Hepatocyte (in vitro differentiated cells): ENCODE data around the gene GRID1. TPM values are rescaled to one million over a fixed set of nuclear protein-coding genes. Genes with fewer than 3 reads are reported as not detected.

Experiments used
- DNase-seq: peaks from one replicate; pipeline ENCODE4 v3.0.0-alpha.2; 2016; ENCODE audit warnings: low spot score
- H2AFZ ChIP-seq: fragments of 200-600 bp; sonication (generic); 2 replicates; pipeline ENCODE4 v1.6.0; 2016; ENCODE audit warnings: antibody characterized with exemption, mild to moderate bottlenecking
- H3K27ac ChIP-seq: fragments of 200-600 bp; sonication (generic); 2 replicates; pipeline ENCODE4 v1.5.1; 2016; ENCODE audit warnings: mild to moderate bottlenecking
- H3K27me3 ChIP-seq: fragments of 200-600 bp; sonication (generic); 2 replicates; pipeline ENCODE4 v1.6.1; 2016
- H3K36me3 ChIP-seq: fragments of 200-600 bp; sonication (generic); replicated peaks from 2 replicates; pipeline ENCODE4 v1.5.1; 2016; ENCODE audit warnings: low read depth; ENCODE audit not compliant: insufficient read depth
- H3K4me1 ChIP-seq: fragments of 200-600 bp; sonication (generic); 2 replicates; pipeline ENCODE4 v1.5.1; 2016; ENCODE audit warnings: mild to moderate bottlenecking, moderate library complexity; ENCODE audit not compliant: insufficient read depth
- H3K4me2 ChIP-seq: fragments of 200-600 bp; sonication (generic); 2 replicates; pipeline ENCODE4 v1.6.0; 2016
- H3K4me3 ChIP-seq: fragments of 200-600 bp; sonication (generic); 2 replicates; pipeline ENCODE4 v1.5.1; 2016; ENCODE audit warnings: mild to moderate bottlenecking
- H3K79me2 ChIP-seq: fragments of 200-600 bp; sonication (generic); 2 replicates; pipeline ENCODE4 v1.6.0; 2017; ENCODE audit warnings: mild to moderate bottlenecking
- H3K9me2 ChIP-seq: fragments of 200-600 bp; sonication (generic); replicated peaks from 2 replicates; pipeline ENCODE4 v1.6.0; 2017; ENCODE audit warnings: mild to moderate bottlenecking; ENCODE audit not compliant: insufficient read depth
- H3K9me3 ChIP-seq: fragments of 200-600 bp; sonication (generic); 2 replicates; pipeline ENCODE4 v1.5.1; 2016; ENCODE audit warnings: low read depth, mild to moderate bottlenecking
- H4K20me1 ChIP-seq: fragments of 200-600 bp; sonication (generic); 2 replicates; pipeline ENCODE4 v1.6.0; 2016; ENCODE audit warnings: mild to moderate bottlenecking; ENCODE audit not compliant: insufficient read depth, poor library complexity, severe bottlenecking
- EZH2 ChIP-seq: fragments of 200-600 bp; sonication (generic); IDR thresholded peaks from 2 replicates; pipeline ENCODE4 v1.6.1; 2016; ENCODE audit warnings: antibody characterized with exemption, mild to moderate bottlenecking, borderline replicate concordance
- EZH2phosphoT487 ChIP-seq: fragments of 200-600 bp; sonication (generic); IDR thresholded peaks from one replicate; pipeline ENCODE4 v1.6.1; 2018; ENCODE audit warnings: antibody characterized with exemption, mild to moderate bottlenecking, low read depth, moderate library complexity; ENCODE audit not compliant: unreplicated experiment, severe bottlenecking
- WGBS: methylation state at CpG from one replicate; pipeline ENCODE4 v1.1.6; 2016; ENCODE audit warnings: low lambda C conversion rate; ENCODE audit errors: missing lambda C conversion rate; 5-methylcytosine and 5-hydroxymethylcytosine counted together
- polyA plus RNA-seq: library from polyadenylated mRNA; unstranded; fragments of >200 nt; fragmentation: Nextera tagmentation; extraction: Ambion mirVana; gene quantifications from 2 replicates; pipeline ENCODE4 v1.2.1, GENCODE V29; 2016
- total RNA-seq: library from RNA; depleted of rRNA; stranded (reverse); fragments of >200 nt; gene quantifications from 2 replicates; pipeline ENCODE4 v1.2.3, GENCODE V29; 2014
- TF ChIP-seq, protein P1 (sequence below): fragments of 200-600 bp; sonication (generic); IDR thresholded peaks from 2 replicates; pipeline ENCODE4 v1.5.1; 2016; ENCODE audit warnings: antibody characterized with exemption, mild to moderate bottlenecking; ENCODE audit not compliant: poor library complexity

GRID1 gene
- total and polyA plus RNA-seq, 2 experiments from 2014 or later, result 0.07 to 0.37 TPM

DNA sequence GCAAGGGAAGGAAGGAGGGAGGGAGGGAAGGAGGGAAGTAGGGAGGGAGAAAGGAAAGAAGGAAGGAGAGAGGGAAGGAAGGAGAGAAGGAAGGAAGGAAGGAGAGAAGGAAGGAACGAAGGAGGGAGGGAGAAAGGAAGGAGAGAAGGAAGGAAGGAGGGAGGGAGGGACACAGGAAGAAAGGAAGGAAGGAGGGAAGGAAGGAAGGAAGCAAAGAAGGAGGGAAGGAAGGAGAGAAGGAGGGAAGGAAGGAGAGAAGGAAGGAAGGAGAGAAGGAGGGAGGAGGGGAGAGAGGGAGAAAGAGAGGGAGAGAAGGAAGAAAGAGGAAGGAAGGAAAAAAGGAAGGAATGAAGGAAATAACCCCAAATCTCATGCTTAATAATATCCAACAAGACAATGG is 630.6 kb downstream of the GRID1 start:
- H2AFZ ChIP-seq, result no peak overlapping the region
- TF ChIP-seq, protein P1, sequence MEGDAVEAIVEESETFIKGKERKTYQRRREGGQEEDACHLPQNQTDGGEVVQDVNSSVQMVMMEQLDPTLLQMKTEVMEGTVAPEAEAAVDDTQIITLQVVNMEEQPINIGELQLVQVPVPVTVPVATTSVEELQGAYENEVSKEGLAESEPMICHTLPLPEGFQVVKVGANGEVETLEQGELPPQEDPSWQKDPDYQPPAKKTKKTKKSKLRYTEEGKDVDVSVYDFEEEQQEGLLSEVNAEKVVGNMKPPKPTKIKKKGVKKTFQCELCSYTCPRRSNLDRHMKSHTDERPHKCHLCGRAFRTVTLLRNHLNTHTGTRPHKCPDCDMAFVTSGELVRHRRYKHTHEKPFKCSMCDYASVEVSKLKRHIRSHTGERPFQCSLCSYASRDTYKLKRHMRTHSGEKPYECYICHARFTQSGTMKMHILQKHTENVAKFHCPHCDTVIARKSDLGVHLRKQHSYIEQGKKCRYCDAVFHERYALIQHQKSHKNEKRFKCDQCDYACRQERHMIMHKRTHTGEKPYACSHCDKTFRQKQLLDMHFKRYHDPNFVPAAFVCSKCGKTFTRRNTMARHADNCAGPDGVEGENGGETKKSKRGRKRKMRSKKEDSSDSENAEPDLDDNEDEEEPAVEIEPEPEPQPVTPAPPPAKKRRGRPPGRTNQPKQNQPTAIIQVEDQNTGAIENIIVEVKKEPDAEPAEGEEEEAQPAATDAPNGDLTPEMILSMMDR, result no peak
- TF ChIP-seq EZH2phosphoT487, result no peak
- no peak for TF ChIP-seq EZH2
- no peak overlapping the region for H3K4me2 ChIP-seq
- H3K36me3 ChIP-seq, result no peaks in the 10 kb centered on the region
- H3K79me2 ChIP-seq, result no peaks in the 10 kb centered on the region
- H3K4me3 ChIP-seq, result no peak overlapping the region
- H3K27me3 ChIP-seq, result no peaks in the 10 kb centered on the region
- 40% methylated on average over 1 of the region's 1 CpG for WGBS
- no peaks in the 10 kb centered on the region for H4K20me1 ChIP-seq
- H3K9me3 ChIP-seq, result no peaks in the 10 kb centered on the region
- DNase-seq, result no peak
- H3K4me1 ChIP-seq, result no peaks in the 10 kb centered on the region
- no peak overlapping the region for H3K27ac ChIP-seq
- H3K9me2 ChIP-seq, result no peaks in the 10 kb centered on the region

DNA sequence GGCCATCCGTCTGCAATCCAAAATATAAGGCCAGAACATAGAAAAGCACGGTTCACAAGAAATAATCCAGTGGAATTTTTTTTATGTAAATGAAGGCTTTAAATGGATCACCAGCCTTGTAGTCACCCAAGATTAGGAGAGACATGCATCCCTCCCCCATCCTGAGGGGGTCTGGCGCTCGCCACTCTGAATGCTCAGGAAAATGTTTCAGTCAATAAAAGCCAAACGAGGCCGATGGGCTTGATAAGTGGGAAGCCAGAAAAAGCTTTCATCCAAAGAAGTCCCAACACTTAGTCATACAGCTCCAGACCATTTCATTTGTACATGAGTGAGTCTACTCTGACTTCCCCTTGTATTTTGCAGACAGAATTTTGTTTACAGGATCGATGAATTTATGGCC is 631.8 kb downstream of the GRID1 start:
- Histone ChIP-seq H3K4me3 (no peak overlapping the region), H2AFZ (no peak overlapping the region), H3K36me3 (no peaks in the 10 kb centered on the region), H3K9me3 (no peaks in the 10 kb centered on the region), H4K20me1 (no peaks in the 10 kb centered on the region), H3K27me3 (no peaks in the 10 kb centered on the region), H3K4me1 (no peaks in the 10 kb centered on the region), H3K9me2 (no peaks in the 10 kb centered on the region), H3K4me2 (no peak overlapping the region), H3K27ac (no peak overlapping the region), H3K79me2 (no peaks in the 10 kb centered on the region)
- DNase-seq, result no peak
- TF ChIP-seq EZH2 (no peak), EZH2phosphoT487 (no peak)
- TF ChIP-seq, protein P1, result no peak
- WGBS, result 48% methylated on average over 7 of the region's 7 CpGs

DNA sequence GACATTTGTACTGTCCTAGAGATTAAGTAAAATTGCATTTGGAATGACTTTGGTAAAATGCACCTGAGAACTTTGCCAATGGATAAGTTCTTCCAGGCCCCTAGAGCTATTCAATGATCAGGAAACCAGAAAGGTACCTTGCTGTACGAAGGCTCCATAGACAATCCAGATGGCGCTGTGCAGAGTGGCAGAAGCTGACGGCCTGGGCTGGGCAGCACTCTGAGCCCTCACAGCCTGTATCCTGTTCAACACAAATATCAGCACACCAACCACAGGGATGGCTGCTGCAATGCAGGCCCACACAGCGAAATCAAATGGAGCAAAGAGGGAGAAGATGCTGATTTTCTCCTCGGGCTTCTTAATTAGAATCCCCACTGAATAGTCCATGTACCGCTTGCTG is 642.4 kb downstream of the GRID1 start:
- DNase-seq, result no peak
- TF ChIP-seq EZH2phosphoT487 (no peak), EZH2 (no peak)
- TF ChIP-seq, protein P1, result no peak
- Histone ChIP-seq H3K79me2 (no peaks in the 10 kb centered on the region), H3K4me3 (no peak overlapping the region), H3K27ac (no peak overlapping the region), H3K4me2 (no peak overlapping the region), H4K20me1 (no peaks in the 10 kb centered on the region), H3K27me3 (no peaks in the 10 kb centered on the region), H3K4me1 (no peaks in the 10 kb centered on the region), H3K9me2 (no peaks in the 10 kb centered on the region), H2AFZ (no peak overlapping the region), H3K9me3 (no peaks in the 10 kb centered on the region), H3K36me3 (no peaks in the 10 kb centered on the region)
- WGBS, result 95% methylated on average over 6 of the region's 6 CpGs
